Measurements from ENCODE around the gene YIPF6.

YIPF6 gene

DNA sequence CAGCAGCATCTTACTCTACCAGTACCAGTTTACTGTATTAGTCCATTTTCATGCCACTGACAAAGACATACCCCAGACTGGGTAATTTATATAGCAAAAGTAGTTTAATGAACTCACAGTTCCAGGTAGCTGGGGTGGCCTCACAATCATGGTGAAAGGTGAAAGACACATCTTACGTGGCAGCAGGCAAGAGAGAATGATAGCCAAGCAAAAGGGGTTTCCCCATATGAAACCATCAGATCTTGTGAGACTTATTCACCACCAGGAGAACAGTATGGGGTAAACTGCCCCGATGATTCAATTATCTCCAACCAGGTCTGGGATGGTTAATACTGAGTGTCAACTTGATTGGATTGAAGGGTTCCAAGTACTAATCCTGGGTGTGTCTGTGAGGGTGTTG, 69.3 kb downstream of the YIPF6 start:
- Histone ChIP-seq H3K9ac (ENCODE audit: low read depth, low read length) (no peak overlapping the region), H3K4me1 (ENCODE audit: insufficient read depth, low read length) (no peaks in the 10 kb centered on the region), H3K27ac (ENCODE audit: low read depth, low read length) (no peak overlapping the region), H3K9me3 (ENCODE audit: insufficient read depth, low read depth, low read length) (no peaks in the 10 kb centered on the region), H3K36me3 (ENCODE audit: insufficient read depth, low read length) (no peaks in the 10 kb centered on the region), H3K27me3 (ENCODE audit: insufficient read depth, low read length) (no peaks in the 10 kb centered on the region), H3K4me3 (ENCODE audit: low read length) (no peak overlapping the region)
- 96% methylated on average over 2 of the region's 2 CpGs for WGBS

DNA sequence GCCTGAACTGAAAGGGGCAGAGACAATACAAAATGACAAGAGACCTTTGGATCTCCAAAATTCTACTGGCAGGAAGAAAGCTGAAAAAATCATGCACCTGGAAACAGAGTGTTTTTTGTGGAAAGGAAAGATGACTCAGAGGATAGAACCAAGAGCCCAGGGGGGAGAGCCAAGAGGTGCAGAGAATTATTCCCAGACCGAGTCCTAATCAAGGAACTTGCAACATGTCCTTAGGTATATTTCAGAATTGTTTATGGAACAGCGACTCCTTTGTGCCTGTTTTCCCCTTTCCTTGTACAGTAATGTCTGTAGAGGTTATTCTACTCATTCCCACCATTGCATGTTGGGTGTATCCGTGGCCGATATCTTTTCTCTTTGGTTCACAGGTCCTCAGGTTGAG, 71.7 kb downstream of the YIPF6 start:
- Histone ChIP-seq H3K36me3 (ENCODE audit: insufficient read depth, low read length) (no peaks in the 10 kb centered on the region), H3K9ac (ENCODE audit: low read depth, low read length) (no peak overlapping the region), H3K9me3 (ENCODE audit: insufficient read depth, low read depth, low read length) (no peaks in the 10 kb centered on the region), H3K4me1 (ENCODE audit: insufficient read depth, low read length) (no peaks in the 10 kb centered on the region), H3K27ac (ENCODE audit: low read depth, low read length) (no peak overlapping the region), H3K27me3 (ENCODE audit: insufficient read depth, low read length) (no peaks in the 10 kb centered on the region), H3K4me3 (ENCODE audit: low read length) (no peak overlapping the region)
- 90% methylated on average over 3 of the region's 4 CpGs for WGBS

- Histone ChIP-seq H3K27ac (ENCODE audit: low read depth, low read length) (no peak overlapping the region), H3K9ac (ENCODE audit: low read depth, low read length) (no peak overlapping the region), H3K36me3 (ENCODE audit: insufficient read depth, low read length) (no peaks in the 10 kb centered on the region), H3K4me3 (ENCODE audit: low read length) (no peak overlapping the region), H3K4me1 (ENCODE audit: insufficient read depth, low read length) (no peaks in the 10 kb centered on the region), H3K27me3 (ENCODE audit: insufficient read depth, low read length) (no peaks in the 10 kb centered on the region), H3K9me3 (ENCODE audit: insufficient read depth, low read depth, low read length) (no peaks in the 10 kb centered on the region)
- WGBS, result 96% methylated on average over 3 of the region's 3 CpGs
Observed at GRCh38 chrX:68571292-68571609, 72.4 kb downstream of the YIPF6 start.

DNA sequence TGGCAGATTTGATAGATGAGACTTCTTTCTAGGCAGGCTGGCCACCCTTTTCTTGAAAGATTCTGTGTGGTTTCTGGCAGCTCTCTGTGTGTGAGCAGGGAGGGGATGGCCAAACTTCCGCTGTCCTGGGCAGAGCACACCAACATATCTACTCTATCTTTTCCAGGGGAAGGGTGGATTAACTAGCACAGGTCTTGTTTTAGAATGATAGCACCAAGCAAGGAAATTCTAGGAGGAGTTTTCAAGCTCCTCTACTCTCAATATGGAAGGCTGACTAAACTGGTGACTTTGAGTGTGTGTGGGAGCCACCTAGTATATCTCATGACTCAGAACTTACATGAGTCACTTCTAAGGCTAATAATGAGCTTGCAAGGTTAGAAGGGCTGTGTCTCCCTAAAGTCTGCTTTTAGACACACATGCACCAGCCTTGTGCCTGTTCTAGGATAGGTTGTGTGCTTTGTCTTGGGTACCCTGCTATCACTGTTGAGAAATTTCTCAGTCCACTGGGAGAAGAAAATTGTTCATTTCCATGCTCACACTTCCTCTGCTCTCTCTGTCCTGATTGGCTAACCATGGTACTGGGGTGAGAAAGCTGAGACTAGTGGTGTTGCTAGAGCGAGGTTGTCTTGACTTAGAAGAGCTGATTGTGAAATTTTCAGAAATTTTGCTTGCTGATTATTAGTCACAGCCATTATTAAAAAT, 72.9 kb downstream of the YIPF6 start:
- H3K27me3 ChIP-seq (ENCODE audit: insufficient read depth, low read length), result no peaks in the 10 kb centered on the region
- no peaks in the 10 kb centered on the region for H3K36me3 ChIP-seq (ENCODE audit: insufficient read depth, low read length)
- H3K4me3 ChIP-seq (ENCODE audit: low read length), result no peak overlapping the region
- H3K9ac ChIP-seq (ENCODE audit: low read depth, low read length), result no peak overlapping the region
- 83% methylated on average over 1 of the region's 2 CpGs for WGBS
- no peaks in the 10 kb centered on the region for H3K9me3 ChIP-seq (ENCODE audit: insufficient read depth, low read depth, low read length)
- H3K27ac ChIP-seq (ENCODE audit: low read depth, low read length), result no peak overlapping the region
- no peaks in the 10 kb centered on the region for H3K4me1 ChIP-seq (ENCODE audit: insufficient read depth, low read length)

DNA sequence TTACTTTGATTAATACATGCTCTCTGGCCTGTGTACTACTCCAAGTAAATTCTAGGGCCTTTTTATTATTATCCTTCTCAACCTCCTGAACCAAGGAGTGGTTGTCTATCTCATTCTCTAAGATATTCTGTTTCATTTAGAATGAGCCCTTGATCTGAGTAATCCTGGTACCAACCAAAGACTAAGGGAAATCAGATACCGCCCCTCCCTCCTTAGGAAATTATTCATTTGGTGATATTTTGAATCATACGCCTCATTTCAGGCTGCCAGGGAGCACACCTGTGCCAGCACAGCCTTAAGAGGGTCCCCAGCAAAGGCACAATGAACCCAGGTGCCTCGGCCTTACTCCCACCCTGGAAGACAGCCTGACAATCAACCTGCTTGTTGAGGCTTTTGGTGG, 75.4 kb downstream of the YIPF6 start:
- no peak overlapping the region for H3K27ac ChIP-seq (ENCODE audit: low read depth, low read length)
- WGBS, result 92% methylated on average over 3 of the region's 3 CpGs
- no peaks in the 10 kb centered on the region for H3K4me1 ChIP-seq (ENCODE audit: insufficient read depth, low read length)
- H3K4me3 ChIP-seq (ENCODE audit: low read length), result no peak overlapping the region
- no peak overlapping the region for H3K9ac ChIP-seq (ENCODE audit: low read depth, low read length)
- no peaks in the 10 kb centered on the region for H3K9me3 ChIP-seq (ENCODE audit: insufficient read depth, low read depth, low read length)
- no peaks in the 10 kb centered on the region for H3K27me3 ChIP-seq (ENCODE audit: insufficient read depth, low read length)
- H3K36me3 ChIP-seq (ENCODE audit: insufficient read depth, low read length), result no peaks in the 10 kb centered on the region

DNA sequence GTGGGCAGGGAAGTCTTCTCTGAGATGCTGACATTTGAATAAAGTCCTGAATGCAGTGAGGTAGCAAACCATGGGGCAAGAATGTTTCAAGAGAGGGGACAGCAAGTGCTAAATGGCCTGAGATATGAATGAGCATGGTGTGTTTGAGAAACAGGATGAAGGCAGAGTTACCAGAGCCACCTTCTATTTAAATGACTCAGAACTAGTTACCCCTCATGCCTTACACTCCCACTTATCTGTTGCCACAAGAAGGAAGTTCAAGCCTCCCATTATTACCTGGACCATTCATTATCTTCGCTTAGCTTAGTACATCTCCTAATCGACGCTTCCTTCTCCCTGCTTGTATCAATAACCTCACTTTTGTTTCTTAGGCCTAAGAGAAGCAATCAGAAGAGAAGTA, 81.0 kb downstream of the YIPF6 start:
- 95% methylated on average over 3 of the region's 3 CpGs for WGBS
- no peak overlapping the region for H3K4me3 ChIP-seq (ENCODE audit: low read length)
- H3K9ac ChIP-seq (ENCODE audit: low read depth, low read length), result no peak overlapping the region
- H3K27me3 ChIP-seq (ENCODE audit: insufficient read depth, low read length), result no peaks in the 10 kb centered on the region
- no peaks in the 10 kb centered on the region for H3K9me3 ChIP-seq (ENCODE audit: insufficient read depth, low read depth, low read length)
- no peaks in the 10 kb centered on the region for H3K36me3 ChIP-seq (ENCODE audit: insufficient read depth, low read length)
- no peak overlapping the region for H3K27ac ChIP-seq (ENCODE audit: low read depth, low read length)
- no peaks in the 10 kb centered on the region for H3K4me1 ChIP-seq (ENCODE audit: insufficient read depth, low read length)

DNA sequence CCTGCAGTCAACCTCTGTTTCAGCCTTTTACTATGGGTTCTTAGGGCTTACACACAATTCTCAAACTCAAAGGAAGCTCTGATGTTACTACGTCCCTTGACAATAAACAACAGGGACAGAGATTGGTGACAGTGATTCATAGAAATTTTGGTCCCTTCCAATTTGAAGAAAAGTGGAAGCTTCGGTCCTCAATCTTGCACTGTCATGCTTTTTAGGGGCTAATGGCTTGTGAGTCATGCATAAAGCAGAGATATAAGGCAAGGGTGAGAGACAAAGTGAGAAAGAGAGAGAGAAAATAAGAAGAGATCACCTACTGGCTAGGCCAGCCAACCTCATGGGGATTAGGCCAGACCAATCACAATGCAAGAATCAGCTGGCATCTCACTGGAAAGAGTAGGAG, 85.4 kb downstream of the YIPF6 start:
- H3K4me3 ChIP-seq (ENCODE audit: low read length), result no peak overlapping the region
- H3K36me3 ChIP-seq (ENCODE audit: insufficient read depth, low read length), result no peaks in the 10 kb centered on the region
- no peaks in the 10 kb centered on the region for H3K9me3 ChIP-seq (ENCODE audit: insufficient read depth, low read depth, low read length)
- no peak overlapping the region for H3K9ac ChIP-seq (ENCODE audit: low read depth, low read length)
- no peak overlapping the region for H3K27ac ChIP-seq (ENCODE audit: low read depth, low read length)
- no peaks in the 10 kb centered on the region for H3K4me1 ChIP-seq (ENCODE audit: insufficient read depth, low read length)
- WGBS, result 97% methylated on average over 2 of the region's 2 CpGs
- no peaks in the 10 kb centered on the region for H3K27me3 ChIP-seq (ENCODE audit: insufficient read depth, low read length)

Measured in HUES64 (cell line).